ENCODE results near the gene DSCAML1.

Gene DSCAML1

GRCh38 chr11:117443266-117444186, 353.5 kb downstream of the DSCAML1 start:
- DNase-seq (ENCODE audit: low spot score): peak; percentile 86

DNA sequence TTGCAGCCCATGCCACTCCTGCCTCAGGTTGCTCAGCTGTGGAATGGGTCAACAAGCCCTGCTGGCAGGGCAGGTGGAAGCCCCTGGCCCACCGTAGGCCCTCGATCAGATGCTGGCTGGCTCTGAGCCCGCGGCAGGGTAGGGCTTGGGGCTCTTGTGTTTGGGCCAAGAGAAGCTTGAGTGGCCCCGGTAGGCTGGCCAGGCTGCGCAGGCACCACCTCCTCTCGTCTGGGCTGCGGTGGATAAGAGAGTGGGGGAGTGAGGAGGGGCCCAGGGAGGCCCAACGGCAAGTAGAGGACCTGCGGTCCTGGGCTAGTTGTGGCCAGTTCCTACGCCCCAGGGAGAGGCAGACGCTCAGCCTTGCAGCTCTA, 354.2 kb downstream of the DSCAML1 start:
- no peak for DNase-seq (ENCODE audit: low spot score)

GRCh38 chr11:117442049-117442868, 354.8 kb downstream of the DSCAML1 start:
- DNase-seq (ENCODE audit: low spot score): no peak

DNA sequence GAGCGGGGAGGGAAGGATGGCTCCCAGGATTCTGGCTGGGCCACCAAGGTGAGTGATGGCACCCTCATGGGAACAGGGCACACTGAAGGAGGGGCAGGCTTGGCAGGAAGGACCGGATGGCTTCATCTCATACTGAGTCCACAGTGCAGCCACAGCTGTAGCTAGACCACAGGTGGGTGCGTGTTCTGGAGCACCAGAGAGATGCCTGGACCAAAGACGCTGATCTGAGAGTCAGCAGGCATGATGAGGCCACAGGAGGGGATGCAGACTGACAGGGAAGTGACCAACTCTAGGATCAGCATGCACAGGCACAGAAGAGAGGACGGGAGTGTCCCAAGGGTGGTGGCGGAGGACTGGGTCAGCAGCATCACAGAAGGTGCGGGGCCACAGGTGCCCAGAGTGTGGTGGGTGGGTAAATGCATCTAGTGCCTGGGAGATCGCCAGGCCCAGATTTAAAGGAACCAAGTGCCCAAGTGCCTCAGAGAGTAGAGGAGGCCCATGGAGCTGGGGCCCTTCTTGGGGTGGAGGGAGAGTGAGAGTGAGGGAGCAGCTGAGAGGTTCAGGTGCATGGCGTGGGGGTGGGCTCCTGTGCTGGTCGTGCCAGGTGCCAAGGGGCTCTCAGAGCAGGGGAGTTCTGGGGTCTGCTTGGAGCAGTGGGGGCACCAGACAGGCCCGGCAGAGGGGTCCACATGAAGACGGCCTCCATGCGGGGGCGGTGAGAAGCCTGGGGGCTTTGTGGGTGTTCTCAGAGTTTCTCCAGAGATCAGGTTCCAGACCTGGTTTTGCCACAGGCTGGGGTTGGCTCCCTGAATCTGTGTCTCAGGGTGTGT, 355.7 kb downstream of the DSCAML1 start:
- DNase-seq (ENCODE audit: low spot score): no peak

DNA sequence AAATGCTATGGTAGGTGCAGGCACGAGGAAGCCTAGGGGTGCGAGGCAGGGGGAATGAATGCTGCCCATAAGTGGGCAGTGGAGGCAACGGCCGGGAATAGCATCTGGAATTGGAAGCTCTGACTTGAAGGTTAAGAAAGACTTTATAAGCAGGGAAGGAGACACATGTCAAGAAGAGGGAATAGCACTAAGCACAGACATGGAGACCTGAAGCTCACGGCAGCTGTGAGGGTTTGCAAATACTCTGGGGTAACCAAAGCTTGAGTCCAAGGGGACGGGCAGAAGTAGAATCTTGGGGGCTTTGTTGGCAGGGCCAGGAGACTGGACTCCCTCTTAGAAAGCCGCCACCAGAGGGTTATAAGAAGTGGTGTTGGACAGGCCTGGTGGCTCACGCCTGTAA, 356.8 kb downstream of the DSCAML1 start:
- DNase-seq (ENCODE audit: low spot score): no peak

DNA sequence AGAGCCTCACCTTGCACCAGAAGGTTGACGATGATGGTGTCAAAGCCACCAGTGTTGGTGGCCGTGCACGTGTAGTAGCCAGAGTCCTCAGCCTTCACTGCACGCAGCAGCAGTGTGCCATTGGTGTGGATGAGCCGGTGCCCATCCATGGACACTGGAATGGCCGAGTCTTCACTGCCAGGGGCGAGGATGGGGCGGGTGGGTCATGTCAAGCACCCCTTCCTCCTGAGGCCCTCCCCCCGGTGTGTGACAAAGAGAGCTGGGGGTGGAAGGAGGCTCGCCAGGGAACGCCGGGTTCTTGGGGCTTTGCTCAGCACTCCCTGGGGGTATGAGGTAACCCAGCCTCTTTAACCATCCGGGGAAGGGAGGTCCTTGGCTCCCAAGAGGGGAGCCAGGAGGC, 357.8 kb downstream of the DSCAML1 start:
- no peak for DNase-seq (ENCODE audit: low spot score)

GRCh38 chr11:117438371-117439000, 358.5 kb downstream of the DSCAML1 start:
- no peak for DNase-seq (ENCODE audit: low spot score)

DNA sequence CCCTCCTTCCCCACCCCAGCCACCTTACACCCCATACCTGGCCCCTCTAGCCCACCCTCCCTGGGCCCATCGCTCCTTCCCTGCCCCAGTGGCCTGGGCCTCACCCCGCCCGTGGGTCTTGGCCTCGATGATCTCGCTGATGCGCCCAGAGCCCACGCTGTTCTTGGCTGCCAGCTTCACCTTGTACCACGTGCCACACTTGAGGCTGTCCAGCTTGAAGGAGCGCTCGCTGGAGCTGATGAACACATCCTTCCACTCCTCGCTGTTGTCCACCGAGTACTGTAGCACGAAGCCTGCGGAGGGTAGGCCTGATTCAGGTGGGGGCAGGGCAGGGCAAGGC, 359.3 kb downstream of the DSCAML1 start:
- DNase-seq (ENCODE audit: low spot score): no peak

- DNase-seq (ENCODE audit: low spot score): no peak
These were observed 359.8 kb downstream of the DSCAML1 start for GRCh38 chr11:117437041-117437790.

- DNase-seq (ENCODE audit: low spot score): no peak
These were observed 361.7 kb downstream of the DSCAML1 start for GRCh38 chr11:117435326-117435725.

DNA sequence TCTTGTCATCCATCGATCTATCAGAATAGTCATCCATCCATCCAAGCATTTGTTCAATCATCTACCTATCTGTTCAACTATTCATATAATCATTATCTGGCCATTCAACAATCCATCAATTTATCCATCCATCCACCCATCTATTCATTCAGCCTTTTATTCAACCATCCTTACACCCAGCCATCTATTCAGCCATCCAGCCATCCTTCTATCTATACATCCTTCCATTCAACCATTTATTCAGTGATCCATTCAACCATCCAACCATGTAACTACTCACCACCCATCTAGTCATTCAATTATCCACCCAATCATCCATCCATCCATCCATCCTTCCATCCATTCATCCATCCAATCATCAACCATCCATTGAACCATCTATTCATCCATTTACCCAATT, 362.5 kb downstream of the DSCAML1 start:
- no peak for DNase-seq (ENCODE audit: low spot score)

DNA sequence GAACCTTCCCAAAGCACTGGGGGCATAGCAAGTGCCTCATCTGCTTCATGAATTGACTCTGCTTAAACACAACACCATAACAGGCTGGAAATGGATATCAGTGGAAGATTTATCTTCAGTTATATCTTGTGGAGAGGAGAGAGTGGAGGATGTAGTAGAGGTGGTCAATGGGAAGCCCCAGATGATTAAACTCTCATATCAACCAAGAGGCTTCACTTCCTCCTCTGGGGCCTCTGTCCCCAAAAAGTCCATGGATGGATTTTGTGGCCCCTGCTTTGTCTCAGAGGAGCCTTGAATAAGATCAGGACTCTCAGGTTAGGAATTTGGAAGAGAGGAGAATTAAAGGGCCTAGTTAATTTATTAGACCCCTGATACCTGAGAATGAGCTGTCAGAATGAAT, 363.3 kb downstream of the DSCAML1 start:
- DNase-seq (ENCODE audit: low spot score): no peak

DNA sequence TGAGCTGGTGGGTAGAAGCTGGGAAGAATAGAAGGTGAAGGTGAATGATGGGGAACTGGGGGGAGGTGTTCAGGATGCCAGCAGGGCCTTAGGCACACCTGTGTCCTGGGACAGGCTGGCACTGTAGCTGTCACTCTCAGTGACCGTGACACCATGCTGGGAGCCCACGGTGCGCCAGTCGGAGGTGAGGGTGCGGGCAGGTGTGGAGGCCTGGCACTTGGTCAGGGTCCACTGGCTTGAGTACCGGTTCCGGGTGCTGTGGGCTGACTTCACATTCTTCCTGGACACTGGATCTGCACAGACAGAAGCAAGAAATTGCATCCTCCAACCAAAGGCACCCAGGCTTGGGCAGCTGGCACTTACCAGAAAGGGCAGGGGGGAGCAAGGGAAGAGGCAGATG, 365.6 kb downstream of the DSCAML1 start:
- no peak for DNase-seq (ENCODE audit: low spot score)

DNA sequence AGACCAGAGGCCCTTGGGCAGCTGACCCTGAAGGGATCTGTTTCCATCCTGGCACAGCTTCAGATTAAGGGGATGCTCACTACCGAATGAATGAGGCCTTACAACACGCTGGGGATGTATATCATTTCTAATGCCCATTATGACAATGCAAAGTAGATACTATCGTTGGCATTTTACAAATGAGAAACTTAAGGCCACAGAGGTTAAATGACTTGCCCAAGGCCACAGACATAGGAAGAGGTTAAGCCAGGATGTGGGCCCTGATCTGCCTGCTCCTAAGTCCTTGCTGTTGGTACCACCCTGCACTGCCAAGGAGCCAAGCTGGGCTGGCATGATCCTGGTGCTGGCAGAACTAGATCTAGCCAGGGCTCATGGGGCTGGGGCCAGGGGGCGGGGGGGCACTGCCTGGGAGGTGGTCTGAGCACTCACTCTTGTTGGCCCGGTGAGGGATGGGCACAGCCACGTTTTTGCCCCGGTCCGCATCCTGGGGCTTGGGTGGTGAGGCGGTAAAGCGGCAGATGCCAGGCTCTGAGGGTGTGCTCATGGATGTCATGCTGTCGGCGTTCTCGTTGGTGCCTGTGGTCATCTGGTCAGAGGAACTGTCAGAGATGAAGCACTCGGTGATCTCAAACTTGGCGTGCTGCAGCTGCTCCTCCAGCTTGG, 366.6 kb downstream of the DSCAML1 start:
- no peak for DNase-seq (ENCODE audit: low spot score)

GRCh38 chr11:117428856-117429229, 368.2 kb downstream of the DSCAML1 start:
- no peak for DNase-seq (ENCODE audit: low spot score)

GRCh38 chr11:117428186-117428855, 368.7 kb downstream of the DSCAML1 start:
- DNase-seq (ENCODE audit: low spot score): no peak

- no peak for DNase-seq (ENCODE audit: low spot score)
These were observed 369.6 kb downstream of the DSCAML1 start for GRCh38 chr11:117427356-117427874.

DNA sequence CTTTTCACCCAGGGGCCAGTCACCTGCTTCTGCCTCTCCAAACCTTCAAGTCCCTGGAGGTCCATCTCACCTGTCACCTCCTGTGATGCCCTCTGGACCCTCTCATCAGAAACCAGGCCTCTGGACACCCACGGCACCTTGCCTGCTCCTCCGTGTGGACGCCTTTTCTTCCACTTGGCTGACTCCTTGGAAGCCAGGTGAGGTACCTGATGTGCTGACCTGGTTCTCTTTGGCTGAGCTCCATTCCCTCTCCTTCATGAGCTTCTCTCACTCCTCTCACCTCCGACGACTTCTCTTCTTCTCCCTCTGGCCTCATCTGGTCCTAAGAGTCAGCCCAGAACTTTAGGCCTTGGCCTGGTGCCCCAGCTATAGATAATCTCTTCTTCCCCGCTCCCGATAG, 370.1 kb downstream of the DSCAML1 start:
- DNase-seq (ENCODE audit: low spot score): no peak

- peak; percentile 88 for DNase-seq (ENCODE audit: low spot score)
These were observed 370.7 kb downstream of the DSCAML1 start for GRCh38 chr11:117426297-117426685.

Measured in D341Med (cell line).